Measurements from ENCODE around the gene METTL9.
"Not testable (repeated sequence)": the region's sequence is repeated elsewhere in the genome, so short reads cannot be mapped to it uniquely, and the experiment has no call there.

Gene METTL9

DNA sequence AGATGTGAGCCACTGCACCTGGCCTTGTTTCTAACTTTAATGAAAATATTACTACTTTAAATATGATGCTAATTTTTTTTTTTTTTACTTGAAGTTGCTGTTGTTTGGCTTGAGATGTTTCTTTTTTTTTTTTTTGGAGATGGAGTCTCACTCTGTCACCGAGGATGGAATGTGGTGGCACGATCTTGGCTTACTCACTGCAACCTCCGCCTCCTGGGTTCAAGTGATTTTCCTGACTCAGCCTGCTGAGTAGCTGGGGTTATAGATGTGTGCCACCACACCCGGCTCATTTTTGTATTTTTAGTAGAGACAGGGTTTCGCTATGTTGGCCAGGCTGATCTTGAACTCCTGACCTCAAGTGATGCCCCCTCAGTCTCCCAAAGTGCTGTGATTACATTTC, 29.4 kb downstream of the METTL9 start:
- Histone ChIP-seq H3K9me3 (ENCODE audit: low read length) (no peaks in the 10 kb centered on the region), H3K4me1 (ENCODE audit: insufficient read depth, low read length) (peaks cover 10% of the 10 kb centered on the region), H3K36me3 (ENCODE audit: insufficient read depth, low read length) (peaks cover 24% of the 10 kb centered on the region)

DNA sequence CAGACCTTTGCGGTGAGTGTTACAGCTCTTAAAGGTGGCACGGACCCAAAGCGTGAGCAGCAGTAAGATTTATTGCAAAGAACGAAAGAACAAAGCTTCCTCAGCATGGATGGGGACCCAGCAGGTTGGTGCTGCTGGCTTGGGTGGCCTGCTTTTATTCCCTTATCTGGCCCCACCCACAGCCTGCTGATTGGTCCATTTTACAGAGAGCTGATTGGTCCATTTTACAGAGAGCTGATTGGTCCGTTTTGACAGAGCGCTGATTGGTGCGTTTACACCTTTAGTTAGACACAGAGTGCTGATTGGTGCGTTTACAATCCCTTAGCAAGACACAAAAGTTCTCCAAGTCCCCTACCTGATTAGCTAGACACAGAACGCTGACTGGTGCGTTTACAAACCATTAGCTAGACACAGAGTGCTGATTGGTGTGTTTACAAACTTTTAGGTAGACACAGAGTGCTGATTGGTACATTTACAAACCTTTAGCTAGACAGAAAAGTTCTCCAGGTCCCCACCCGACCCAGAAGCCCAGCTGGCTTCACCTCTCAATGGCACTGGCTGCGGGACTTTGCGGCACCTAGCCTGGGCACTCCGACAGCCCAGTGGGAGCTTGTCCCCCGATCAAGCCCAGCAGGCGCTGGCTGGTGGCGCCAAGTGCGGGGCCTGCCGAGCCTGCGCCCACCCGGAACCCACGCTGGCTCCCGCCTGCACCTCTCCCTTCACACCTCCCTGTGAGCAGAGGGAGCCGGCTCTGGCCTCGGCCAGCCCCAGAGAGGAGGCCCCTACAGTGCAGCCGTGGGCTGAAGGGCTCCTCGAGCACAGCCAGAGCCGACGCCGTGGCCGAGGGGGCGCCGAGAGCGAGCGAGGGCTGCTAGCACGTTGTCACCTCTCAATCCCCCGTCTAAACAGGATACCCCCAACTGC, 30.5 kb downstream of the METTL9 start:
- not testable (repeated sequence) for H3K9ac ChIP-seq (ENCODE audit: low read length); H3K27me3 ChIP-seq (ENCODE audit: control insufficient read depth in 1 of 2, insufficient read depth in 2 of 2, low read length in 2 of 2); H3K27ac ChIP-seq (ENCODE audit: low read depth, low read length); H3K9me3 ChIP-seq (ENCODE audit: low read length); H3K4me3 ChIP-seq (ENCODE audit: low read depth in 1 of 2, low read length in 2 of 2)
- Histone ChIP-seq H3K4me1 (ENCODE audit: insufficient read depth, low read length) (peaks cover 10% of the 10 kb centered on the region), H3K36me3 (ENCODE audit: insufficient read depth, low read length) (peaks cover 22% of the 10 kb centered on the region)

More for the DNA sequence above, 29.4 kb downstream of the METTL9 start:
- Histone ChIP-seq H3K4me3 (ENCODE audit: low read depth in 1 of 2, low read length in 2 of 2) (no peak overlapping the region), H3K27me3 (ENCODE audit: control insufficient read depth in 1 of 2, insufficient read depth in 2 of 2, low read length in 2 of 2) (no peaks in the 10 kb centered on the region), H3K9ac (ENCODE audit: low read length) (no peak overlapping the region), H3K27ac (ENCODE audit: low read depth, low read length) (no peak overlapping the region)

DNA sequence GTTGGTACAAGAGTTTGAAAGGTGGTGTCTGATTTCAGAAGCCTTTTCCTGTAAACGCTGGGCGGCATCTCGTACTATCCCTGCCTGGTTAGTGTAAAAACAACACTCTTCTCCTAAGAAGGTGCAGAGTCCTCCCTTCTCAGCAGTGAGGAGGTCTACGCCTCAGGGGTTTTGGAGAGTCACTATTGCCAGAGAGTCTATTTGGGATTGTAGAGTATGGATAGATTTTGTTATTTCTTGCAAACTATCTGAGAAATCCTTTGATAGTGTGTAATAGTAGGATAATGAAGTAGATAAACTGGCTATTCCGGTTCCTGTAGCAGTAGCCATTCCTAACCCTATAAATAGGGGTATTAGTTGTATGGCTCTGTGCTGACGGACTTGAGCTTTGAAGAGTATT, 31.5 kb downstream of the METTL9 start:
- Histone ChIP-seq H3K36me3 (ENCODE audit: insufficient read depth, low read length) (peaks cover 15% of the 10 kb centered on the region), H3K4me1 (ENCODE audit: insufficient read depth, low read length) (peaks cover 10% of the 10 kb centered on the region)
- H3K4me3 ChIP-seq (ENCODE audit: low read depth in 1 of 2, low read length in 2 of 2); H3K9ac ChIP-seq (ENCODE audit: low read length); H3K9me3 ChIP-seq (ENCODE audit: low read length); H3K27me3 ChIP-seq (ENCODE audit: control insufficient read depth in 1 of 2, insufficient read depth in 2 of 2, low read length in 2 of 2); H3K27ac ChIP-seq (ENCODE audit: low read depth, low read length): not testable (repeated sequence)

DNA sequence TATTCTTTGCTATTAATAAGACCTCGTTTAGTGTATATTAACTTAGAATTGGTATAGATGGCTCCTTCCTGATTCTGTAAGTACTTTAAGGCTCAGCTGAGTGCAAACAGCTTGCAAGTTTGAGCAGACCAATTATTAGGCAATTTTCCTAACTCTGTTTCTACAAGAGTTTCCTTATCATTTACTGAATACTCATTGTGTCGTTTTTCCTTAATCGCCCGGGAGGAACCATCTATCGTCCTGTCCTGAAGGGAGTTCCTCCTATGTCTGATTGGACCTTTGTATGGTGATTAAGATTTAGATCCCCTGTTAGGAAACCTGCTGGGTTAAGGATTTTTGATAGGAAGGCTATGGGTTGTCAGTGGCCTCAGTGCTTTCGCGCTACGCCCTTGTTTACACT, 32.0 kb downstream of the METTL9 start:
- not testable (repeated sequence) for H3K9ac ChIP-seq (ENCODE audit: low read length); H3K27ac ChIP-seq (ENCODE audit: low read depth, low read length); H3K9me3 ChIP-seq (ENCODE audit: low read length); H3K4me3 ChIP-seq (ENCODE audit: low read depth in 1 of 2, low read length in 2 of 2); H3K4me1 ChIP-seq (ENCODE audit: insufficient read depth, low read length); H3K27me3 ChIP-seq (ENCODE audit: control insufficient read depth in 1 of 2, insufficient read depth in 2 of 2, low read length in 2 of 2)
- H3K36me3 ChIP-seq (ENCODE audit: insufficient read depth, low read length), result peaks cover 15% of the 10 kb centered on the region

DNA sequence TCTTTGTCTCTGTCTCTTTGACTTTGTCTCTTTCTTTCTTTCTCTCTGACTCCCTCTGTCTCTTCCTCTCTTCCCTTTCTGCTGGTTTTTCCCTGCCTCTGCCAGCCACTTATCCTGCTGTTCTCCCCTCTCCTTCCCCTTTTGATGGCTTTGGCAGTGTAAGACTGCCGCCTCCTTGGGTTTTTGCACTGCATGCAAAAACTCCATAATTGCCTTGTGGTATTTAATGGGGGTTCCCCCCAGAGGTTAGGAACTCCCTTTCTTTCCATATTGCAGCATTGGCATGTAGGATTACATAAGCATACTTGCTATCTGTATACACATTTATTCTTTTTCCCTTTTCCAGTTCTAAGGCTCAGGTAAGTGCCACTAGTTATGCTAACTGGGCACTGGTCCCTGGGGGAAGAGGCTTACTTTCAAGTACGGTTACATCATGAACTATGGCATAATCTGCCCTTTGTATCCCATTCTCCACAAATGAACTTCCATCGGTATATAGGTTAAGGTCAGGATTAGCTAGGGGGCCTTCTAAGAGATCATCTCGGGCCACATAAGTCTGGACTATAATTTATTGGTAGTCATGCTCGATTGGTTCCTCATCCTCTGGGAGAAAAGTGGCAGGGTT, 32.7 kb downstream of the METTL9 start:
- H3K4me3 ChIP-seq (ENCODE audit: low read depth in 1 of 2, low read length in 2 of 2); H3K9me3 ChIP-seq (ENCODE audit: low read length); H3K4me1 ChIP-seq (ENCODE audit: insufficient read depth, low read length); H3K27me3 ChIP-seq (ENCODE audit: control insufficient read depth in 1 of 2, insufficient read depth in 2 of 2, low read length in 2 of 2); H3K9ac ChIP-seq (ENCODE audit: low read length); H3K27ac ChIP-seq (ENCODE audit: low read depth, low read length): not testable (repeated sequence)
- H3K36me3 ChIP-seq (ENCODE audit: insufficient read depth, low read length), result peaks cover 15% of the 10 kb centered on the region

DNA sequence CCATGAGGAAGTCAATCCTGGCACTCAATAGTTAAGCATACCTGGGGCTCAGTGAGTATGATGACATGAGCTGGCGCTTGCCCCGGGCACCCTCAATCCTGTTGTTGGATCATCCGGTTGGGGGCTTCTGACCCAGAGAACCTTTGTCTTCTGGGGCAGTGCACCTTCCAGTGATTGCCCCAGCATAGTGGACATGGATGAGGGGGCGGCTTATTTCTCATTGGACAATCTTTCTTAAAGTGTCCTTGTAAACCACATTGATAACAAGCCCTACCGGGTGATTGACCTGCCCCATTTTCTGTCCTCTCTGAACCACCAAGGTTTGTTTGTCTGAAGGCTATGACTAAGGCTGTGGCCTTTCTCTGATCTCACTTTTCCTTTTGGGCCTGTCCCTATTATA, 34.8 kb downstream of the METTL9 start:
- peaks cover 11% of the 10 kb centered on the region for H3K36me3 ChIP-seq (ENCODE audit: insufficient read depth, low read length)
- H3K27ac ChIP-seq (ENCODE audit: low read depth, low read length), result no peak overlapping the region
- no peaks in the 10 kb centered on the region for H3K9me3 ChIP-seq (ENCODE audit: low read length)
- H3K27me3 ChIP-seq (ENCODE audit: control insufficient read depth in 1 of 2, insufficient read depth in 2 of 2, low read length in 2 of 2), result no peaks in the 10 kb centered on the region
- H3K9ac ChIP-seq (ENCODE audit: low read length), result no peak overlapping the region
- no peak overlapping the region for H3K4me3 ChIP-seq (ENCODE audit: low read depth in 1 of 2, low read length in 2 of 2)
- no peaks in the 10 kb centered on the region for H3K4me1 ChIP-seq (ENCODE audit: insufficient read depth, low read length)

DNA sequence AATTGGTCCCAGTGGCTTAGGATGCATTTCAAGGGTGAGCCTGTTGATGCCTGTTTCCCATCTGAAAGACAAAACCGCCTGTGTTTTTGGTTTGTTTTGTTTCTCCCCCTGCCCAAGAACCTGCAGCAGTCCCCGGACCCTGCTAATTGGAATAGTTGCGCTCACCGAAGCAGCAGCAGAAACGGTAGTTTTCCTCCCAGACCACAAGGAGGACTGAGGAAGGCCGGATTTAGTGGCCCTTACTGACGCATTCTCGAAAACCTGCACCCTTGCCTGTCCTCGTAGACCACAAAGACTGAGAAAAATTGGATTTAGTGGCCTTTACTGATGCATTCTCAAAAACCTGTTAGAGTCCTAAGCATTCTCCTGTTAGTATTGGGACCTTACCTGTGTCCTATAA, 36.3 kb downstream of the METTL9 start:
- not testable (repeated sequence) for H3K27ac ChIP-seq (ENCODE audit: low read depth, low read length)

DNA sequence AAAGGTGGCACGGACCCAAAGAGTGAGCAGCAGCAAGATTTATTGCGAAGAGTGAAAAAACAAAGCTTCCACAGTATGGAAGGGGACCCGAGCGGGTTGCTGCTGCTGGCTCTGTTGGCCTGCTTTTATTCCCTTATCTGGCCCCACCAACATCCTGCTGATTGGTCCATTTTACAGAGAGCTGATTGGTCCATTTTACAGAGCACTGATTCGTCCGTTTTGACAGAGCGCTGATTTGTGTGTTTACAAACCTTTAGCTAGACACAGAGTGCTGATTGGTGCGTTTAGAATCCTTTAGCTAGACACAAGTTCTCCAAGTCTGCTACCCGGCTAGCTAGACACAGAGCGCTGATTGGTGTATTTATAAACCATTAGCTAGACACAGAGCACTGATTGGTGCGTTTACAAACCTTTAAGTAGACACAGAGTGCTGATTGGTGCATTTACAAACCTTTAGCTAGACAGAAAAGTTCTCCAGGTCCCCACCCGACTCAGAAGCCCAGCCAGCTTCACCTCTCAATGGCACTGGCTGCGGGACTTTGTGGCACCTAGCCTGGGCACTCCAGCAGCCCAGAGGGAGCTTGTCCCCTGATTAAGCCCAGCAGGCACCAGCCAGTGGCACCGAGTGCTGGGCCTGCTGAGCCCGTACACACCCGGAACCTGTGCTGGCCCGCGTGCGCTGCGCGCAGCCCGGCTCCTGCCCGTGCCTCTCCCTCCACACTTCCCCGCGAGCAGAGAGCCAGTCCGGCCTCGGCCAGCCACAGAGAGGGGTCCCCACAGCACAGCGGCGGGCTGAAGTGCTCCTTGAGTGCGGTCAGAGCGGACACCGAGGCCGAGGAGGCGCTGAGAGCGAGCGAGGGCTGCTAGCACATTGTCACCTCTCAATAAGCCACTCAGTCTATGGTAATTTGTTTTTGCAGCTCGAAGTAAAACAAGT, 37.9 kb downstream of the METTL9 start:
- Histone ChIP-seq H3K27ac (ENCODE audit: low read depth, low read length) (no peak overlapping the region), H3K4me3 (ENCODE audit: low read depth in 1 of 2, low read length in 2 of 2) (no peak overlapping the region), H3K9me3 (ENCODE audit: low read length) (no peaks in the 10 kb centered on the region), H3K27me3 (ENCODE audit: control insufficient read depth in 1 of 2, insufficient read depth in 2 of 2, low read length in 2 of 2) (no peaks in the 10 kb centered on the region), H3K9ac (ENCODE audit: low read length) (no peak overlapping the region), H3K4me1 (ENCODE audit: insufficient read depth, low read length) (no peaks in the 10 kb centered on the region), H3K36me3 (ENCODE audit: insufficient read depth, low read length) (no peaks in the 10 kb centered on the region)

More for the DNA sequence above, 36.3 kb downstream of the METTL9 start:
- not testable (repeated sequence) for H3K4me1 ChIP-seq (ENCODE audit: insufficient read depth, low read length); H3K36me3 ChIP-seq (ENCODE audit: insufficient read depth, low read length); H3K27me3 ChIP-seq (ENCODE audit: control insufficient read depth in 1 of 2, insufficient read depth in 2 of 2, low read length in 2 of 2); H3K4me3 ChIP-seq (ENCODE audit: low read depth in 1 of 2, low read length in 2 of 2); H3K9me3 ChIP-seq (ENCODE audit: low read length); H3K9ac ChIP-seq (ENCODE audit: low read length)

DNA sequence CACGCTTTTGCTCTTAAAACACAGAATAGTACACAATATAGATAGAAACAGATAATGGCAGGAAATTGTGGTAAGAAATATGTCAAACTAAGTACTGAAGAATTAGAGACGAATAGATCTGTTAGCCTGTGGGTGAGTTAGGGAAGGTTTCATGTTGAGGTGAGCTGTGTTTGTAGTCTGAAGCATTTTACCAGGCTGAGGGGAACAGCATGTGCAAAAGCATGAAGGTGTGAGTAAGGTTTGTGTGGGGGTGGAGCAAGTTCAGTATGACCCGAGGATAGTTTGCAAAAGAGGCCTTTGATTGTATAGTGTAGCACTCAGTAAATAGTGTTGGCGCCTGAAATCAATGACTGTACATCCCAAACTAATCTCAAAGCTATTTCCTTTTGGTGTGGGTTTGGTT, 39.2 kb downstream of the METTL9 start:
- Histone ChIP-seq H3K9me3 (ENCODE audit: low read length) (no peaks in the 10 kb centered on the region), H3K27me3 (ENCODE audit: control insufficient read depth in 1 of 2, insufficient read depth in 2 of 2, low read length in 2 of 2) (no peaks in the 10 kb centered on the region), H3K9ac (ENCODE audit: low read length) (no peak overlapping the region), H3K36me3 (ENCODE audit: insufficient read depth, low read length) (no peaks in the 10 kb centered on the region), H3K27ac (ENCODE audit: low read depth, low read length) (no peak overlapping the region), H3K4me1 (ENCODE audit: insufficient read depth, low read length) (no peaks in the 10 kb centered on the region), H3K4me3 (ENCODE audit: low read depth in 1 of 2, low read length in 2 of 2) (no peak overlapping the region)

DNA sequence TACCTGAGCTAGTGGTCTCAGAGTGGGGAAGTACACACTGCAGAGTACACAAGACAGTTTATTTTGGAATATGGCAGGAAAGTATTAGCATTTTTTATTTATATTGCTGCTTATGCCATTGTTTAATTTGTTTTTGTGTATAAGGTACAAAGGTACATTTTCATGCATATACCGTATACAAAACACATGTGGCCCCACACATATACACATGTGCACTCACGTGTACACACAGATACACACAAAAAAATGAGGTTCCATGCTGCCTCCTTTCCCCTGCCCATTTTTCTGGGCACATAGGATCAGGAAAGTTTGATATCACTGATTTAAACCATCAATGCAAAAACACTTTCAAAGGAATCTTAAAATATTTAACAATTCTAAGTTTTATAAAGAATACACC, 40.1 kb downstream of the METTL9 start:
- no peaks in the 10 kb centered on the region for H3K36me3 ChIP-seq (ENCODE audit: insufficient read depth, low read length)
- H3K4me3 ChIP-seq (ENCODE audit: low read depth in 1 of 2, low read length in 2 of 2), result no peak overlapping the region
- peaks cover under 1% of the 10 kb centered on the region for H3K4me1 ChIP-seq (ENCODE audit: insufficient read depth, low read length)
- no peak overlapping the region for H3K9ac ChIP-seq (ENCODE audit: low read length)
- H3K27me3 ChIP-seq (ENCODE audit: control insufficient read depth in 1 of 2, insufficient read depth in 2 of 2, low read length in 2 of 2), result no peaks in the 10 kb centered on the region
- no peak overlapping the region for H3K27ac ChIP-seq (ENCODE audit: low read depth, low read length)
- H3K9me3 ChIP-seq (ENCODE audit: low read length), result no peaks in the 10 kb centered on the region

DNA sequence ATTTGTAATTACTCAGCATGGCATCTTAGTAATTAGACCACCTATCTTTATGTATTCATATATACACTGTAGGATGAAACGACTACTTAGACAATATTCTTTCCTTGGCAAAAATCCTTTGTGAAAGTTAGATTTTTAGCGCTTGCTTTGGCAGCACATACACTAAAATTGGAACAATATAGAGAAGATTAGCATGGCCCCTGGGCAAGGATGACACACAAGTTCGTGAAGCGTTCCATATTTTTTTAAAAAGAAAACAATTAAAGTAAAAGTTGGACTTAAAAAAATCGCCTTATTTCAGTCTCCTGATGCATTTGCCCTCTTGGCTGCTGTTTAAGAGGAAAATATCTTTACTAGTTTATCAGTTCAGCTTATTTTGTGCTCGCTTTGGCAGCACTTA, 42.5 kb downstream of the METTL9 start:
- Histone ChIP-seq H3K27me3 (ENCODE audit: control insufficient read depth in 1 of 2, insufficient read depth in 2 of 2, low read length in 2 of 2) (no peaks in the 10 kb centered on the region), H3K4me3 (ENCODE audit: low read depth in 1 of 2, low read length in 2 of 2) (no peak overlapping the region), H3K36me3 (ENCODE audit: insufficient read depth, low read length) (no peaks in the 10 kb centered on the region), H3K9ac (ENCODE audit: low read length) (no peak overlapping the region), H3K4me1 (ENCODE audit: insufficient read depth, low read length) (peaks cover 8% of the 10 kb centered on the region), H3K27ac (ENCODE audit: low read depth, low read length) (no peak overlapping the region), H3K9me3 (ENCODE audit: low read length) (no peaks in the 10 kb centered on the region)
